Colonic mucosa (tissue), 4 donors: ENCODE results near the gene VPS35L. TPM values are rescaled to one million over a fixed set of nuclear protein-coding genes. Genes with fewer than 3 reads are reported as not detected.

Source experiments
- DNase-seq: peaks from one replicate; pipeline ENCODE4 v3.0.0-alpha.2; 2020
- H3K27ac ChIP-seq: fragments of 200-600 bp; one replicate; pipeline ENCODE4 v1.8.0; 2021
- H3K27me3 ChIP-seq: fragments of 200-600 bp; one replicate; pipeline ENCODE4 v1.8.0; 2021
- H3K36me3 ChIP-seq: fragments of 200-600 bp; one replicate; pipeline ENCODE4 v1.8.0; 2021
- H3K4me1 ChIP-seq: fragments of 200-600 bp; one replicate; pipeline ENCODE4 v1.8.0; 2021; ENCODE audit warnings: mild to moderate bottlenecking
- H3K4me3 ChIP-seq: fragments of 200-600 bp; one replicate; pipeline ENCODE4 v1.8.0; 2021
- H3K9ac ChIP-seq, 2 donors: one replicate each; pipeline ENCODE4 v1.7.0; 2013; ENCODE audit warnings: control low read depth in 2 of 2, low read depth in 2 of 2, low read length in 2 of 2
- H3K9me3 ChIP-seq: fragments of 200-600 bp; one replicate; pipeline ENCODE4 v1.8.0; 2021
- intact Hi-C: fragments of 100-400 bp; cut with DNase I; formaldehyde crosslinking; loops from one replicate; pipeline ENCODE4 v1.14.1; 2022
- total RNA-seq, 2 donors: library from RNA; stranded (reverse); fragmentation: NEBNext Ultra II Directional in 1 of 2; extraction: Animal tissue kit (Norgen Biotek cat#: 25700) in 1 of 2; gene quantifications; one replicate each; pipeline ENCODE4 v1.2.1, GENCODE V29; 2021
- TF ChIP-seq, protein P1 (sequence below): fragments of 200-600 bp; IDR thresholded peaks from one replicate; pipeline ENCODE4 v1.8.0; 2022; ENCODE audit warnings: antibody characterized with exemption, mild to moderate bottlenecking
- donor health status: healthy.
- donor health status: DM: no; HTN: no; CAD: no.
- donor health status: DM: no; HTN: no; CAD: no.

Gene VPS35L
- total RNA-seq, 2 donors from 2014 or later = 38.0 to 43.7 TPM

DNA sequence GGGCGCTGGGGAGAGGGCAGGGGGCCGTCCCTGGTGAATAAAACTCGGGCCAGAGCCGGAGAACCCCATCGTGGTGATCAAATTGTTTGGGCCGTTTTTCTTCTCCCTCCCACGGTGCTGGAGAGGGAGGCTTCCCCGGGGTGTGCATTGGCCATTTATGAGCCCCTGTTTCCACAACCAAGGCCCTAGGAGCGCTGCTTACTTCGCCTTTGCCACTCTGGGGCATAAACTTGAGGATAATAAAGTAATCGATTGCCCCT is 31.2 kb upstream of the VPS35L start:
- Histone ChIP-seq H3K9ac (peak overlapping the region; percentile 65 to 89), H3K27ac (peak overlapping the region; percentile 9), H3K4me3 (peak overlapping the region; percentile 86), H3K4me1 (no peaks in the 10 kb centered on the region), H3K36me3 (peaks cover 8% of the 10 kb centered on the region), H3K9me3 (no peaks in the 10 kb centered on the region), H3K27me3 (no peaks in the 10 kb centered on the region)
- TF ChIP-seq, protein P1, sequence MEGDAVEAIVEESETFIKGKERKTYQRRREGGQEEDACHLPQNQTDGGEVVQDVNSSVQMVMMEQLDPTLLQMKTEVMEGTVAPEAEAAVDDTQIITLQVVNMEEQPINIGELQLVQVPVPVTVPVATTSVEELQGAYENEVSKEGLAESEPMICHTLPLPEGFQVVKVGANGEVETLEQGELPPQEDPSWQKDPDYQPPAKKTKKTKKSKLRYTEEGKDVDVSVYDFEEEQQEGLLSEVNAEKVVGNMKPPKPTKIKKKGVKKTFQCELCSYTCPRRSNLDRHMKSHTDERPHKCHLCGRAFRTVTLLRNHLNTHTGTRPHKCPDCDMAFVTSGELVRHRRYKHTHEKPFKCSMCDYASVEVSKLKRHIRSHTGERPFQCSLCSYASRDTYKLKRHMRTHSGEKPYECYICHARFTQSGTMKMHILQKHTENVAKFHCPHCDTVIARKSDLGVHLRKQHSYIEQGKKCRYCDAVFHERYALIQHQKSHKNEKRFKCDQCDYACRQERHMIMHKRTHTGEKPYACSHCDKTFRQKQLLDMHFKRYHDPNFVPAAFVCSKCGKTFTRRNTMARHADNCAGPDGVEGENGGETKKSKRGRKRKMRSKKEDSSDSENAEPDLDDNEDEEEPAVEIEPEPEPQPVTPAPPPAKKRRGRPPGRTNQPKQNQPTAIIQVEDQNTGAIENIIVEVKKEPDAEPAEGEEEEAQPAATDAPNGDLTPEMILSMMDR = no peak
- intact Hi-C loops = no loop called here
- DNase-seq = no peak

DNA sequence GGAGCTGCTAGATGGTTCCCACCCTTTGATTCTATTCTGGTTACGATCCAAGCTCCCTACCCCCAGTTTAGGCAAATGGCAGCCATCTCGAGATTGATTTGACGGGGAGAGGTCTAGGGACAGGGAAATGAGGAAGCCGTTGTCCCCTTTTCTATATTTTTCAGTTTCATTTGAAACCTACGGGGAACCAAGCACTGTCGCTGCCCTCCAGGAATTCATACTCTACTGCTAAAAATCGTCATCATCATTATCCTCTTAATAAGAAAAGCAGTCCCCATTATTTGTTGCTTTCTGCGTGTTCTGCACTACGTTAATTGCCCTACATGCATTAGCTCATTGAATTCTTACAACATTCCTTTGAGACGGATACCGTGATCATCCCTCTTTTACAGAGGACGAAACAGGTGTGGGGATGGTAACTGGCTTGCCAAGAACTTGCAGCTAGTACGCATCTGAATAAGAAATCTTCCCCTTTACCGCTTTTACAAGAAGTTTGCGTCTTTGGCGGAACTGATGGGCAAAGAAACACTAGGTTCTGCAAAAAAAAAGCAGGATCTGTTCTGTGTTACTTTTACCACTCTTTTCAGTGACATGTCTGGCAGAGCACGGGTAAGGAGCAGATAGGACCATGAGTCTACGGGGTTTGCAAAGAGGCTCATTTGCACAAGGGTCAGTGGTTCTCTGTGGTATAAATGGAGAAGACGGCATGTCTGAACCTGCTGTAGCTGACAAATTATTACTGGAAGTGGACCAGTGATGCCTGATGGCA is 30.7 kb upstream of the VPS35L start:
- intact Hi-C loops = no loop called here
- DNase-seq = no peak
- H3K9ac ChIP-seq = peak overlapping the region; percentile 65 to 89
- no peaks in the 10 kb centered on the region for H3K27me3 ChIP-seq
- peaks cover 8% of the 10 kb centered on the region for H3K36me3 ChIP-seq
- H3K9me3 ChIP-seq = no peaks in the 10 kb centered on the region
- TF ChIP-seq, protein P1 = no peak
- H3K4me1 ChIP-seq = no peaks in the 10 kb centered on the region
- peak overlapping the region; percentile 86 for H3K4me3 ChIP-seq
- H3K27ac ChIP-seq = no peak overlapping the region

DNA sequence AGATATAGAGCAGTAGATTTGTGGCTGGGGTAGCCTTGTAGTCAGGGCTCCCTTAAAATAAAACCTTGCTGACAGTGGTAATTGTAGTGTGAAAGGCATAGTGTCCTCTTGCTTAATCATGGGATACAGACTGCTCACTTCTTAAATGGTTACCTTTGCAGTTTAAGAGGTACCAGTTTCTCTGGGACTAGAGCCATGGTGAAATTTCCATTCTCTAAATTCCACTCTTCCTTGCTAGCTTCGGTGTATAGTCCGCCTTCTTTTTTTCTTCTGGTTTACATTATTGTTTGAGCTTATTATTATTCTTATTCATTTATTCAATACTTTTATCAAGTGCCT is 30.1 kb upstream of the VPS35L start:
- TF ChIP-seq, protein P1 = no peak
- intact Hi-C loops = no loop called here
- Histone ChIP-seq H3K9me3 (no peaks in the 10 kb centered on the region), H3K36me3 (peaks cover 8% of the 10 kb centered on the region), H3K27me3 (no peaks in the 10 kb centered on the region), H3K9ac (no peak overlapping the region), H3K4me1 (no peaks in the 10 kb centered on the region), H3K4me3 (peak overlapping the region; percentile 86), H3K27ac (no peak overlapping the region)
- no peak for DNase-seq

DNA sequence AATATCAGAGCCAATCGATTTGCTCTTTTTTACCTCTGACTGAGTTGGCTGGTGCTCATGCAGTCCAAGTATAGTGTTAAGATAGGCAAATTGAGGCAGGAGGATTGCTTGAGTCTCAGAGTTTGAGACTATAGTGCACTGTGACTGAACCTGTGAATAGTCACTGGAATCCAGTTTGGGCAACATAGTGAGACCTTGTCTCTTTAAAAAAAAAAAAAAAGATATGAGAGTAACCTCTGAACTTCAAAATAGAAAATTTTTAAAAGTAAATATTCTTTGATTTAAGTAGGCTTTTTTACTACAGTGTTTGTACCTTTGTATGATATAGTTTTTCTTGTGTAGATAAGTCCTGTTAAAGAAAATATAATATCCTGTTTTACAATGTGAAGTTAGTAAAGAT is 28.3 kb upstream of the VPS35L start:
- H3K36me3 ChIP-seq = peaks cover 8% of the 10 kb centered on the region

DNA sequence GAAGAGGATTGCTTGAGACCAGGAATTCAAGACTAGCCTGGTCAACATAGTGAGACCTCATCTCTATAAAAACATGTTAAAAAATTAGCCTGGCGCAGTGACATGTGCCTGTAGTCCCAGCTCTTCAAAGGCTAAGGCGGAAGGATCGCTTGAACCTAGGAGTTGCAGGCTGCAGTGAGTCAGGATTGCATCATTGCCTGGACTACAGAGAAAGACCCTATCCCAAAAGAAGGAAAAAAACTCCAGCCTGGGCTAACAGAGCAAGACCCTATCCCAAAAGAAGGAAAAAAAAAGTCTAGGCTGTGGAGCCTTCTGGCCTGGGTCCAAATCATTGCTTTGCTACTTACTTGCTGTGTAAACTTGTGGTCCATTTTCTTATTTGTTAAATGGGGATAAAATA is 26.8 kb upstream of the VPS35L start:
- H3K9me3 ChIP-seq = no peaks in the 10 kb centered on the region
- H3K9ac ChIP-seq = no peak overlapping the region
- TF ChIP-seq, protein P1 = no peak
- no peak for DNase-seq
- H3K4me3 ChIP-seq = no peak overlapping the region
- intact Hi-C loops = no loop called here
- H3K27ac ChIP-seq = no peak overlapping the region
- no peaks in the 10 kb centered on the region for H3K27me3 ChIP-seq
- H3K36me3 ChIP-seq = peaks cover 15% of the 10 kb centered on the region
- no peaks in the 10 kb centered on the region for H3K4me1 ChIP-seq

More for the DNA sequence above, 28.3 kb upstream of the VPS35L start:
- no peak for DNase-seq
- no peak overlapping the region for H3K27ac ChIP-seq
- TF ChIP-seq, protein P1 = no peak
- no peak overlapping the region for H3K4me3 ChIP-seq
- no peak overlapping the region for H3K9ac ChIP-seq
- no peaks in the 10 kb centered on the region for H3K27me3 ChIP-seq
- intact Hi-C loops = no loop called here
- no peaks in the 10 kb centered on the region for H3K4me1 ChIP-seq
- H3K9me3 ChIP-seq = no peaks in the 10 kb centered on the region
